ENCODE data around the gene TANGO6. TPM values are rescaled to one million over a fixed set of nuclear protein-coding genes. Genes with fewer than 3 reads are reported as not detected.

The TANGO6 gene
- total RNA-seq, 1 donor from 2014 or later: 23.0 TPM

- no peak for DNase-seq (ENCODE audit: low spot score)
Measured at GRCh38 chr16:69133373-69133954, 290.1 kb downstream of the TANGO6 start.

Other genes starting within 250 kb of the TANGO6 start
- gene CDH3, start 198.2 kb upstream of the TANGO6 start, total RNA-seq: 0.51 TPM
- 0.55 TPM for gene CDH1, start 106.2 kb upstream of the TANGO6 start, total RNA-seq